Ascending aorta (tissue), 2 donors: ENCODE data around the gene CLDN14. TPM values are rescaled to one million over a fixed set of nuclear protein-coding genes. Genes with fewer than 3 reads are reported as not detected.

Source experiments
- DNase-seq, 2 donors: peaks; one replicate each; pipeline ENCODE4 v3.0.0-alpha.2; 2019; ENCODE audit warnings: low spot score in 2 of 2
- H3K27ac ChIP-seq, 2 donors: fragments of 200-600 bp; sonication (generic); one replicate each; pipeline ENCODE4 v1.5.1; 2016 to 2017; ENCODE audit warnings: mild to moderate bottlenecking in 1 of 2
- H3K27me3 ChIP-seq: fragments of 200-600 bp; sonication (generic); one replicate; pipeline ENCODE4 v1.5.1; 2017
- H3K36me3 ChIP-seq, 2 donors: fragments of 200-600 bp; sonication (generic); one replicate each; pipeline ENCODE4 v1.5.1; 2016
- H3K4me1 ChIP-seq, 2 donors: fragments of 200-600 bp; sonication (generic); one replicate each; pipeline ENCODE4 v1.5.1; 2016 to 2017; ENCODE audit warnings: mild to moderate bottlenecking in 1 of 2
- H3K4me3 ChIP-seq, 2 donors: fragments of 200-600 bp; sonication (generic); one replicate each; pipeline ENCODE4 v1.5.1; 2016 to 2017; ENCODE audit warnings: mild to moderate bottlenecking in 1 of 2
- H3K9me3 ChIP-seq, 2 donors: fragments of 200-600 bp; sonication (generic); one replicate each; pipeline ENCODE4 v1.5.1; 2016
- intact Hi-C: fragments of 100-400 bp; cut with DNase I; formaldehyde crosslinking; loops from one replicate; pipeline ENCODE4 v1.15.1; 2023
- total RNA-seq: library from RNA; depleted of rRNA; stranded (reverse); fragments of >200 nt; gene quantifications from one replicate; pipeline ENCODE4 v1.1.0, GENCODE V29; 2016
- TF ChIP-seq, protein P1 (sequence below), 3 experiments: fragments of 200-600 bp in 2 of 3; fragments of 450-650 bp in 1 of 3; sonication (generic) in 2 of 3; IDR thresholded peaks; one replicate each; pipeline ENCODE4 v1.5.1; 2016 to 2019; ENCODE audit warnings: antibody characterized with exemption in 3 of 3, mild to moderate bottlenecking in 1 of 3, moderate library complexity in 1 of 3

CLDN14 gene
- total RNA-seq, 1 donor from 2014 or later = not detected

DNA sequence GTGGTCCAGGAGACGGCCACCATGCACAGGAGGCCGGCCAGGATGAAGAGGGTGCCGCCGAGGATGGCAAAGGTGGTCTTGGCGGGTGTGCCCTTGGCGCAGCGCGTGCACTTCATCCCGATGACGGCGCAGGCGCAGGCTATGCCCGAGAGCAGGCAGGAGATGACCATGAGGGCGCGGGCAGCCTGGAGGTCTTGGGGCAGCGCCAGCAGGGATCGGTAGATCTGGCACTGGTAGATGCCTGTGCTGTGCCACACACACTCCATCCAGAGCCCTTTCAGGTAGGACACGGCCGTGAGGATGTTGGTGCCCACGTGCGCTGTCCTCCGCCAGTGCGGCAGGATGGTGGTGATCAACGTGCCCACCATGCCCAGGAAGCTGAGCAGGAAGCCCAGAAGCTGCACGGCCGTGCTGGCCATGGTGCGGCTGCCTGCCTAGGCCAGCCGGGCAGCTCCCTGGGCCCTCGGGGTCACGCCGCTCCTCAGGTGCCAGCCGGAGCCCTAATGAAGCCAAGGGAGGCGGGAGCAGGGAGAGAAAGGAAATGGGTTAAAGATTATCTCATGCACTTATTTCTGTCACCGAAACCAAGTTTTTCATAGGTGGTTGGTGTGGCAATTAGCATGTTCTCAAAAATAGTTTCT is 18.5 kb downstream of the CLDN14 start:
- no peaks in the 10 kb centered on the region for H3K36me3 ChIP-seq
- no peak for DNase-seq
- TF ChIP-seq, protein P1, sequence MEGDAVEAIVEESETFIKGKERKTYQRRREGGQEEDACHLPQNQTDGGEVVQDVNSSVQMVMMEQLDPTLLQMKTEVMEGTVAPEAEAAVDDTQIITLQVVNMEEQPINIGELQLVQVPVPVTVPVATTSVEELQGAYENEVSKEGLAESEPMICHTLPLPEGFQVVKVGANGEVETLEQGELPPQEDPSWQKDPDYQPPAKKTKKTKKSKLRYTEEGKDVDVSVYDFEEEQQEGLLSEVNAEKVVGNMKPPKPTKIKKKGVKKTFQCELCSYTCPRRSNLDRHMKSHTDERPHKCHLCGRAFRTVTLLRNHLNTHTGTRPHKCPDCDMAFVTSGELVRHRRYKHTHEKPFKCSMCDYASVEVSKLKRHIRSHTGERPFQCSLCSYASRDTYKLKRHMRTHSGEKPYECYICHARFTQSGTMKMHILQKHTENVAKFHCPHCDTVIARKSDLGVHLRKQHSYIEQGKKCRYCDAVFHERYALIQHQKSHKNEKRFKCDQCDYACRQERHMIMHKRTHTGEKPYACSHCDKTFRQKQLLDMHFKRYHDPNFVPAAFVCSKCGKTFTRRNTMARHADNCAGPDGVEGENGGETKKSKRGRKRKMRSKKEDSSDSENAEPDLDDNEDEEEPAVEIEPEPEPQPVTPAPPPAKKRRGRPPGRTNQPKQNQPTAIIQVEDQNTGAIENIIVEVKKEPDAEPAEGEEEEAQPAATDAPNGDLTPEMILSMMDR (IDR thresholded peaks at IDR 0.05) = no peak
- H3K4me1 ChIP-seq = no peaks in the 10 kb centered on the region
- H3K27ac ChIP-seq = no peak overlapping the region
- no peaks in the 10 kb centered on the region for H3K27me3 ChIP-seq
- no peaks in the 10 kb centered on the region for H3K9me3 ChIP-seq
- H3K4me3 ChIP-seq = no peak overlapping the region
- intact Hi-C loops = no loop called here

DNA sequence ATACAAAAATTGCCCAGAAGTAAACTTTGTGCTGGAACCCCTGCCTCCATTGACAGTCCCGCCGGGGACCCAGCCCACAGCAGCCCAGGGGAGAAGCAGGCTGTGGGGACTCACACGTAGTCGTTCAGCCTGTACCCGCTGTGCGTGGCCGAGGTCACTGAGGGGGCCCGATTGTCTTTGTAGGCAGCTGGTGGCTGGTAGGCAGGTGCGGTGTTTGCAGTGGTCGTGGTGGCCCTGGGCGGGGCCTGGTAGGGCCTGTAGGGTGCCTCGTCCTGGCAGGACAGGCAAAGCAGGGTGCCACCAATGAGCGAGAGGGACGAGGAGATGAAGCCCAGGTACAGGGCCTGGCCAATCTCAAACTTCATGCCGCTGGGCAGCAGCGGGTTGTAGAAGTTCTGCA is 19.1 kb downstream of the CLDN14 start:
- no peak overlapping the region for H3K27ac ChIP-seq
- H3K27me3 ChIP-seq = no peaks in the 10 kb centered on the region
- TF ChIP-seq, protein P1 (IDR thresholded peaks at IDR 0.05) = no peak
- intact Hi-C loops = no loop called here
- no peaks in the 10 kb centered on the region for H3K4me1 ChIP-seq
- H3K36me3 ChIP-seq = no peaks in the 10 kb centered on the region
- H3K9me3 ChIP-seq = no peaks in the 10 kb centered on the region
- no peak overlapping the region for H3K4me3 ChIP-seq
- DNase-seq = no peak

DNA sequence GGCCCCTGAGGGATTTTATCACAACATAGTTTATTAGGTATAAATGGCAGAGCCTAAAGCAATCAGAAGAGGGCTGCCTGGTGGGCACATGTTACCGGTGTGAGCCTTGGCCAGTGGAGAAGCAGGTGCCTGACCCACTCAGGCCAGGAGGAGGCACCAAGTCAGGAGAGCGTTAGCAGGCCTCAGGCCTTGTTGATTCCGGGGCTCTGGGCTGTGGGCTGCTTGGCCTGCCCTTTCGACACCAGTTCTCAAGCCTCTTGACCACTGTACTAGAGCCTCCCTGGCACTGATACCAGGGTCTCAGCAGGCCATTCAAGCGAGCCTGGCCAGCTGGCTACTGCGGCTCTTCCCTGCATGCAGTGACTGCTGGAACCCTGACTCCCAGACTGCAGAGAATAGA is 20.8 kb downstream of the CLDN14 start:
- no peak for DNase-seq
- intact Hi-C loops = no loop called here
- TF ChIP-seq, protein P1 (IDR thresholded peaks at IDR 0.05) = no peak

DNA sequence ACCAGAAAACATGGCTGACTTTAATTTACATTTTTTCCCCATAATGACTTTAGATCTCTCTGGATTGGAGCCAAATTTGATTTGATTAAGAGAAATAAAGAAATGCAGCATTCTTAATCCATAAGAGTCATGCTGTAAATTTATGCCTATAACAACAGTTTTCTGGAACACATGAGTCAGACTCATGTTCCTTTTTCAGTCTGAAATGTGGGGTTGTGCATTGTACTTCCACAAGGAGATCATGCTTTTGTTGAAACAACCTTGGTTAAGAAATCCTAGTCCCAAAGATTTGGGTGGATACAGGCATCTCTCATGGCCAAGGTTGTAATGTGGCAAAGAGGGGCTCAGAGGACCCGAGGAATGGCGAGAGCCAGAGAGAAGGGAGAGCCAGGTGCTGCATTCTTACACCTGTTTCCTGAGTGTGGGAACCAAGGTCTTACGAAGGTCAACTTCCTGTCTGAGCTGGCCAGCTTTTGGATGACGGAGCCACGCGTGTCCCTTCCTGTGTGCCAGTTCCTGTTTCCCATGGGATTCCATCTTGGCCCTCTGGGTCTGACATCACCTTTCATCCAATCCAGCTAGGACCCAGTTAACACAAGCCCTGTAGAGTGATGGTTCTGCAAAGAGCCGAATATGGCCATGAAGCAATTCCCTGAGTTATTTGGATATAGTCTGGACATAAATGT is 23.1 kb downstream of the CLDN14 start:
- H3K27me3 ChIP-seq = no peaks in the 10 kb centered on the region
- H3K36me3 ChIP-seq = no peaks in the 10 kb centered on the region
- no peak overlapping the region for H3K4me3 ChIP-seq
- intact Hi-C loops = loop anchor here (2.0 kb wide), 1 partner anchor 36 kb away; no protein-coding TSS in a partner anchor
- H3K9me3 ChIP-seq = no peaks in the 10 kb centered on the region
- no peak overlapping the region for H3K27ac ChIP-seq
- DNase-seq = no peak
- peaks cover 0 to 5% of the 10 kb centered on the region in 2 donors for H3K4me1 ChIP-seq
- TF ChIP-seq, protein P1 (IDR thresholded peaks at IDR 0.05) = no peak

More for the DNA sequence above, 20.8 kb downstream of the CLDN14 start:
- Histone ChIP-seq H3K9me3 (no peaks in the 10 kb centered on the region), H3K27me3 (no peaks in the 10 kb centered on the region), H3K36me3 (no peaks in the 10 kb centered on the region), H3K4me1 (peaks cover 0 to 5% of the 10 kb centered on the region in 2 donors), H3K4me3 (no peak overlapping the region), H3K27ac (no peak overlapping the region)

DNA sequence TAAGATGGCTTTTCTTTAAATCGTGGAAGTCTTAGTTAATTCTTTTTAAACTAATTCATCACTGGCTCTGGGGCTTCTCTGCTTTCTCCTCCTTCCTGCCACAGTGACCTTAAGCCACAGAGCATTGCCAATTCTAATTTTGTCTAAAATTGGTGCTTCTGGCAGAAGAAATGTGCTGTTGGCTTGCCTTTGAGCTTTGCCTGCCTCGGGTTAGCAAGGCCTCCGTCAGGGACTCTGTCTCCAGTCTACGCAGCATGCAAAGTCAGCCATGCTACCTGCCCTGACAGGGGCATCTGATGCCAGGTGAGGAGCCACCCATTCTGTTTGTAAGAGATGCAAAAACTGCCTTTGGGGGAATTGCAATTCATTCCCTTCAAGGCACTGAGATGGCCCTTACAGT is 25.2 kb downstream of the CLDN14 start:
- no peaks in the 10 kb centered on the region for H3K27me3 ChIP-seq
- intact Hi-C loops = no loop called here
- DNase-seq = no peak
- no peaks in the 10 kb centered on the region for H3K9me3 ChIP-seq
- TF ChIP-seq, protein P1 (IDR thresholded peaks at IDR 0.05) = no peak
- H3K27ac ChIP-seq = peak overlapping the region in 1 of 2 donors; percentile 46
- H3K4me3 ChIP-seq = no peak overlapping the region
- H3K4me1 ChIP-seq = peaks cover 0 to 5% of the 10 kb centered on the region in 2 donors
- no peaks in the 10 kb centered on the region for H3K36me3 ChIP-seq
